ENCODE data around the gene APC2.

GRCh38 chr19:1425902-1426301 is 24.0 kb upstream of the APC2 start:
- TF ChIP-seq CTCF (IDR thresholded peaks at IDR 0.05) (no peak), POLR2A (IDR thresholded peaks at IDR 0.05) (no peak)
